Astrocyte (in vitro differentiated cells and primary cell): ENCODE data around the gene RSKR. TPM values are rescaled to one million over a fixed set of nuclear protein-coding genes. Genes with fewer than 3 reads are reported as not detected.

ENCODE experiments used
- DNase-seq: peaks from one replicate; pipeline ENCODE4 v3.0.0-alpha.2; 2010; ENCODE audit warnings: low read depth
- FAIRE-seq: peaks from 2 replicates; lab custom pipeline; 2011; peaks lifted over from hg19 to GRCh38; lab: Jason Lieb, UNC
- H2AFZ ChIP-seq: 2 replicates; pipeline ENCODE4 v1.6.0; 2012; ENCODE audit warnings: low read depth, low read length, inconsistent platforms
- H3K27ac ChIP-seq: 2 replicates; pipeline ENCODE4 v1.5.1; 2011; ENCODE audit warnings: low read depth, low read length, inconsistent platforms
- H3K27me3 ChIP-seq: 2 replicates; pipeline ENCODE4 v1.6.0; 2011; ENCODE audit warnings: low read length, inconsistent platforms; ENCODE audit not compliant: insufficient read depth
- H3K36me3 ChIP-seq: 2 replicates; pipeline ENCODE4 v1.5.1; 2011; ENCODE audit warnings: low read length, inconsistent platforms; ENCODE audit not compliant: insufficient read depth
- H3K4me1 ChIP-seq: 2 replicates; pipeline ENCODE4 v1.5.1; 2011; ENCODE audit warnings: low read length, inconsistent platforms; ENCODE audit not compliant: insufficient read depth
- H3K4me2 ChIP-seq: 2 replicates; pipeline ENCODE4 v1.6.0; 2012; ENCODE audit warnings: low read length, inconsistent platforms
- H3K4me3 ChIP-seq: 2 replicates; pipeline ENCODE4 v1.5.1; 2011; ENCODE audit warnings: low read depth, mild to moderate bottlenecking, low read length, inconsistent platforms; ENCODE audit not compliant: insufficient read depth
- H3K79me2 ChIP-seq: 2 replicates; pipeline ENCODE4 v1.6.0; 2012; ENCODE audit warnings: mild to moderate bottlenecking, low read length, inconsistent platforms; ENCODE audit not compliant: insufficient read depth
- H3K9ac ChIP-seq: 2 replicates; pipeline ENCODE4 v1.6.0; 2012; ENCODE audit warnings: mild to moderate bottlenecking, low read length, inconsistent platforms
- H3K9me3 ChIP-seq: 2 replicates; pipeline ENCODE4 v1.5.1; 2012; ENCODE audit warnings: low read depth, mild to moderate bottlenecking, low read length, inconsistent platforms; ENCODE audit not compliant: insufficient read depth
- H4K20me1 ChIP-seq: 2 replicates; pipeline ENCODE4 v1.6.0; 2012; ENCODE audit warnings: low read length, inconsistent platforms; ENCODE audit not compliant: insufficient read depth
- H3K27ac Mint-ChIP-seq: one replicate; pipeline ENCODE4 v1.8.0; 2021; ENCODE audit warnings: mild to moderate bottlenecking, mixed read lengths; ENCODE audit not compliant: unreplicated experiment
- H3K27me3 Mint-ChIP-seq: one replicate; pipeline ENCODE4 v1.8.0; 2021; ENCODE audit warnings: low read depth, mixed read lengths; ENCODE audit not compliant: unreplicated experiment
- H3K36me3 Mint-ChIP-seq: one replicate; pipeline ENCODE4 v1.8.0; 2021; ENCODE audit warnings: low read depth, mixed read lengths; ENCODE audit not compliant: unreplicated experiment
- H3K4me1 Mint-ChIP-seq: one replicate; pipeline ENCODE4 v1.8.0; 2021; ENCODE audit warnings: low read depth, mixed read lengths; ENCODE audit not compliant: unreplicated experiment
- H3K4me3 Mint-ChIP-seq: one replicate; pipeline ENCODE4 v1.8.0; 2021; ENCODE audit warnings: mild to moderate bottlenecking, moderate library complexity, mixed read lengths; ENCODE audit not compliant: unreplicated experiment
- H3K9me3 Mint-ChIP-seq: one replicate; pipeline ENCODE4 v1.8.0; 2021; ENCODE audit warnings: mild to moderate bottlenecking, mixed read lengths; ENCODE audit not compliant: unreplicated experiment
- CTCF ChIP-seq: IDR thresholded peaks from 2 replicates; pipeline ENCODE4 v1.5.1; 2011; ENCODE audit warnings: low read depth, mild to moderate bottlenecking, inconsistent platforms, low read length, moderate library complexity; ENCODE audit not compliant: insufficient read depth
- EZH2 ChIP-seq: IDR thresholded peaks from 2 replicates; pipeline ENCODE4 v1.6.1; 2012; ENCODE audit warnings: mild to moderate bottlenecking, low read length, inconsistent platforms; ENCODE audit not compliant: insufficient read depth
- total RNA-seq: library from RNA; stranded (reverse); gene quantifications from 2 replicates; pipeline ENCODE4 v1.2.1, GENCODE V29; 2021

The RSKR gene
- total RNA-seq, 1 donor from 2014 or later, result 13.5 TPM

GRCh38 chr17:28573040-28573380, 41.0 kb downstream of the RSKR start:
- H4K20me1 ChIP-seq, result peaks cover 11% of the 10 kb centered on the region
- peaks cover 26% of the 10 kb centered on the region for H3K79me2 ChIP-seq
- no peak overlapping the region for H3K9ac ChIP-seq
- H3K36me3 Mint-ChIP-seq, result peaks cover 7% of the 10 kb centered on the region
- H3K4me2 ChIP-seq, result no peak overlapping the region
- no peaks in the 10 kb centered on the region for H3K9me3 ChIP-seq
- peaks cover 11% of the 10 kb centered on the region for H3K4me1 Mint-ChIP-seq
- DNase-seq (no peak), FAIRE-seq (no peak)
- no peak overlapping the region for H3K4me3 ChIP-seq
- H3K9me3 Mint-ChIP-seq, result no peaks in the 10 kb centered on the region
- H3K4me3 Mint-ChIP-seq, result peak overlapping the region; percentile 93
- H3K27ac ChIP-seq, result no peak overlapping the region
- no peaks in the 10 kb centered on the region for H3K27me3 ChIP-seq
- peaks cover 6% of the 10 kb centered on the region for H3K36me3 ChIP-seq
- H3K4me1 ChIP-seq, result peaks cover 14% of the 10 kb centered on the region
- TF ChIP-seq CTCF (no peak), EZH2 (no peak)
- H3K27me3 Mint-ChIP-seq, result peaks cover 7% of the 10 kb centered on the region
- H2AFZ ChIP-seq, result no peak overlapping the region
- no peak overlapping the region for H3K27ac Mint-ChIP-seq

GRCh38 chr17:28572259-28573039, 41.5 kb downstream of the RSKR start:
- H3K4me2 ChIP-seq, result peak overlapping the region; percentile 96
- H4K20me1 ChIP-seq, result peaks cover 15% of the 10 kb centered on the region
- Mint-ChIP-seq H3K36me3 (peaks cover 11% of the 10 kb centered on the region), H3K4me1 (peaks cover 11% of the 10 kb centered on the region), H3K9me3 (no peaks in the 10 kb centered on the region), H3K4me3 (peak overlapping the region; percentile 93), H3K27me3 (peaks cover 7% of the 10 kb centered on the region), H3K27ac (no peak overlapping the region)
- TF ChIP-seq CTCF (no peak), EZH2 (no peak)
- H3K9me3 ChIP-seq, result no peaks in the 10 kb centered on the region
- peaks cover 14% of the 10 kb centered on the region for H3K4me1 ChIP-seq
- H3K9ac ChIP-seq, result no peak overlapping the region
- FAIRE-seq, result no peak
- peaks cover under 1% of the 10 kb centered on the region for H3K36me3 ChIP-seq
- peaks cover 26% of the 10 kb centered on the region for H3K79me2 ChIP-seq
- DNase-seq, result no peak
- no peak overlapping the region for H3K27ac ChIP-seq
- H3K27me3 ChIP-seq, result no peaks in the 10 kb centered on the region
- H3K4me3 ChIP-seq, result peak overlapping the region; percentile 73
- H2AFZ ChIP-seq, result no peak overlapping the region
